GM21529 (cell line): ENCODE results near the gene GINM1.
A peak's percentile ranks its signal among the peaks of the same experiment; 100 is the strongest.

Experiments used
- ATAC-seq: cut with Tn5 transposase; IDR thresholded peaks from one replicate; pipeline ENCODE4 v1.9.1; 2021; ENCODE audit not compliant: unreplicated experiment

GINM1 gene

GRCh38 chr6:149592983-149593382 is 26.8 kb downstream of the GINM1 start:
- ATAC-seq: no peak

- no peak for ATAC-seq
Measured at GRCh38 chr6:149593408-149593807, 27.2 kb downstream of the GINM1 start.

GRCh38 chr6:149600508-149600907 is 34.3 kb downstream of the GINM1 start:
- no peak for ATAC-seq

- ATAC-seq: no peak
Measured at GRCh38 chr6:149608381-149608982, 42.3 kb downstream of the GINM1 start.

- ATAC-seq: no peak
Measured at GRCh38 chr6:149614337-149614736, 48.2 kb downstream of the GINM1 start.

- ATAC-seq: no peak
Measured at GRCh38 chr6:149615805-149616204, 49.6 kb downstream of the GINM1 start.

- no peak for ATAC-seq
Measured at GRCh38 chr6:149627672-149628071, 61.5 kb downstream of the GINM1 start.

- ATAC-seq: peak; percentile 93
Measured at GRCh38 chr6:149628875-149629510, 62.8 kb downstream of the GINM1 start.

- no peak for ATAC-seq
Measured at GRCh38 chr6:149634315-149634714, 68.1 kb downstream of the GINM1 start.

GRCh38 chr6:149636124-149636523 is 69.9 kb downstream of the GINM1 start:
- no peak for ATAC-seq
